Measurements from ENCODE around the gene OPCML.

GRCh38 chr11:133086518-133086917 is 445.8 kb downstream of the OPCML start:
- TF ChIP-seq CTCF (IDR thresholded peaks at IDR 0.05) (no peak), ZFX (IDR thresholded peaks at IDR 0.05; ENCODE audit: borderline replicate concordance) (no peak)
